Measurements from ENCODE around the gene PARVB.

PARVB gene

DNA sequence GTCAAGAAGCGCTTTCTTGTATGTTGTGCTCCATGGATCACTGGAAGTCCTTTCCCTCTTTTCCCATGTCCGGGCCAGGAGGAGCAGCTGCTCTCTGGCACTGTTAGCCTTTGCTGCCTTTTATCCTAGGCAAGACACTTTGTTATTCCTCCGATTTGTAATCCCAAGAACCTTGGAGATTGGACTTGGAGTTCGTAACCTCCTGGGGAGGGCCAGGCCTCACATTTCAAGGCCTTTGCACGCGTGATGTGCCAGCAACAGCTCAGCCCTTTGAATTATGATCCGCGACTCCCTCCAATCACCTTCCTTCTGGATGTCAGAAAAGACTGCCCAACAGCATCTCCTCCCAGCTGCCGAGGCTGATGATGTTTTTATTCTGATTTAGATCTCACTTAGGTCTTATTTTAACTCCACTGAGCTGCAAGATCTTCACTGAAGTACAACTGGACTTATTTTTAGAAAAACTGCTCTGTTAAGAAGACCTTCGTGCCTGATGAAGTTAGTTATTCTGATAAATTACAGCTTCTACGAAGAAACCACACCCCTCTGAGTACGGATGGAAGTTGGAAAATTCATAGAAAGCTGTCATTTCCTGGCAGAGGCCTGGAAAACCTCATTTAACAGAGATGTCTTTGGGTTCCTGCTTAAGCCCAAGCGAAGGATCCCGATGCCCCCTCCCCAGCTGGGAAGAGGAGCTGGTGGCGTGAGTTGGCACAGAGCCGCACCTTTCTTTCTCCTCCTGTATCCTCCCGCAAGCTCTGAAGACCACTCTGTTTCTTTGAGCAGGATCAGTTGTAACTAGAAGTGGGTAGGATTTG lies 62.4 kb downstream of the PARVB start:
- H3K27ac ChIP-seq: peak overlapping the region; percentile 40
- CTCF ChIA-PET: interaction anchor here (0.6 to 3.7 kb wide), 8 partner anchors 66 to 664 kb away, joined by 3 to 30 read pairs (median 3); no protein-coding TSS in a partner anchor
- TF ChIP-seq, protein P1, sequence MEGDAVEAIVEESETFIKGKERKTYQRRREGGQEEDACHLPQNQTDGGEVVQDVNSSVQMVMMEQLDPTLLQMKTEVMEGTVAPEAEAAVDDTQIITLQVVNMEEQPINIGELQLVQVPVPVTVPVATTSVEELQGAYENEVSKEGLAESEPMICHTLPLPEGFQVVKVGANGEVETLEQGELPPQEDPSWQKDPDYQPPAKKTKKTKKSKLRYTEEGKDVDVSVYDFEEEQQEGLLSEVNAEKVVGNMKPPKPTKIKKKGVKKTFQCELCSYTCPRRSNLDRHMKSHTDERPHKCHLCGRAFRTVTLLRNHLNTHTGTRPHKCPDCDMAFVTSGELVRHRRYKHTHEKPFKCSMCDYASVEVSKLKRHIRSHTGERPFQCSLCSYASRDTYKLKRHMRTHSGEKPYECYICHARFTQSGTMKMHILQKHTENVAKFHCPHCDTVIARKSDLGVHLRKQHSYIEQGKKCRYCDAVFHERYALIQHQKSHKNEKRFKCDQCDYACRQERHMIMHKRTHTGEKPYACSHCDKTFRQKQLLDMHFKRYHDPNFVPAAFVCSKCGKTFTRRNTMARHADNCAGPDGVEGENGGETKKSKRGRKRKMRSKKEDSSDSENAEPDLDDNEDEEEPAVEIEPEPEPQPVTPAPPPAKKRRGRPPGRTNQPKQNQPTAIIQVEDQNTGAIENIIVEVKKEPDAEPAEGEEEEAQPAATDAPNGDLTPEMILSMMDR (conservative IDR thresholded peaks at IDR 0.05; ENCODE audit: low read depth): no peak
- DNase-seq (ENCODE audit: low spot score): no peak
- POLR2A ChIA-PET (ENCODE audit: low non-redundant PET): no interaction called here

DNA sequence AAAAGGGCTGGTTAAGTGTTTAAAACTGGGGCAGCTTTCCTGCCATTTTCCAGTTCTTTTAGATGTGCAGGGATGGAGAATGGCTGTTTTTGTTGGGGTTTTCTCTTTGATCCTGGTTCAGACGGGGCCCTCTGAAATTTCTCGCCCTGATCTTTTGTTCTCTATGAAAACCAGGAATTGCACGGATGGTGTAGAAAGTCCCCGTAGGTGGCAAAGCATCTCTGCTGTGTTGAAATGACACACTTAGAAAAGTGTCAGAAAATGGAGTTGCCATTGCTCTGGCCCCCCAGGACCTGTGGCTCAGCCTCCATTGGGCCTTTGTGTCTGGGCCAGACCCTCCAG lies 63.0 kb downstream of the PARVB start:
- TF ChIP-seq, protein P1 (conservative IDR thresholded peaks at IDR 0.05; ENCODE audit: low read depth): no peak
- POLR2A ChIA-PET (ENCODE audit: low non-redundant PET): no interaction called here
- H3K27ac ChIP-seq: no peak overlapping the region
- CTCF ChIA-PET: interaction anchor here (0.6 to 3.7 kb wide), 6 partner anchors 94 to 665 kb away, joined by 3 to 30 read pairs (median 6); no protein-coding TSS in a partner anchor
- no peak for DNase-seq (ENCODE audit: low spot score)

- DNase-seq (ENCODE audit: low spot score): peak; percentile 58
- POLR2A ChIA-PET (ENCODE audit: low non-redundant PET): no interaction called here
- CTCF ChIA-PET: interaction anchor here (3.7 kb wide), 1 partner anchor 96 kb away, joined by 30 read pairs; no protein-coding TSS in a partner anchor
- TF ChIP-seq, protein P1 (conservative IDR thresholded peaks at IDR 0.05; ENCODE audit: low read depth): no peak
- peak overlapping the region; percentile 93 for H3K27ac ChIP-seq
Measured at GRCh38 chr22:44088976-44089570, 65.0 kb downstream of the PARVB start.

GRCh38 chr22:44089717-44090570 lies 65.8 kb downstream of the PARVB start:
- TF ChIP-seq, protein P1 (conservative IDR thresholded peaks at IDR 0.05; ENCODE audit: low read depth): no peak
- H3K27ac ChIP-seq: peak overlapping the region; percentile 93
- no peak for DNase-seq (ENCODE audit: low spot score)
- ChIA-PET POLR2A (ENCODE audit: low non-redundant PET) (no interaction called here), CTCF (no interaction called here)

GRCh38 chr22:44090571-44090905 lies 66.4 kb downstream of the PARVB start:
- DNase-seq (ENCODE audit: low spot score): no peak
- ChIA-PET CTCF (no interaction called here), POLR2A (ENCODE audit: low non-redundant PET) (no interaction called here)
- peak overlapping the region; percentile 93 for H3K27ac ChIP-seq
- TF ChIP-seq, protein P1 (conservative IDR thresholded peaks at IDR 0.05; ENCODE audit: low read depth): no peak

GRCh38 chr22:44091021-44091721 lies 67.1 kb downstream of the PARVB start:
- TF ChIP-seq, protein P1 (conservative IDR thresholded peaks at IDR 0.05; ENCODE audit: low read depth): no peak
- no peak overlapping the region for H3K27ac ChIP-seq
- DNase-seq (ENCODE audit: low spot score): no peak
- ChIA-PET POLR2A (ENCODE audit: low non-redundant PET) (no interaction called here), CTCF (no interaction called here)
